Right ventricle myocardium inferior (tissue), 1 donor: ENCODE results near the gene ARHGAP24. TPM values are rescaled to one million over a fixed set of nuclear protein-coding genes. Genes with fewer than 3 reads are reported as not detected.
"Not testable (repeated sequence)": the region's sequence is repeated elsewhere in the genome, so short reads cannot be mapped to it uniquely, and the experiment has no call there.

Experiments
- ATAC-seq: fragments of 200-7000 bp; cut with Tn5 transposase; one replicate; pipeline ENCODE4 v1.9.1; 2020; ENCODE audit warnings: mild to moderate bottlenecking, moderate library complexity
- DNase-seq: peaks from one replicate; pipeline ENCODE4 v3.0.0; 2021; ENCODE audit errors: missing footprints
- intact Hi-C: fragments of 100-400 bp; cut with DNase I; formaldehyde crosslinking; loops from one replicate; pipeline ENCODE4 v1.11.0; 2022
- total RNA-seq: library from RNA; stranded (reverse); fragmentation: NEBNext Ultra II Directional; extraction: Animal tissue kit (Norgen Biotek cat#: 25700); gene quantifications from one replicate; pipeline ENCODE4 v1.2.1, GENCODE V29; 2021
- donor health status: DM: no; HTN: yes; CAD: no; lungs with severe emphysema.

ARHGAP24 gene
- total RNA-seq, 1 donor from 2014 or later: 10.6 TPM

GRCh38 chr4:85607624-85608023 lies 132.7 kb downstream of the ARHGAP24 start:
- intact Hi-C loops: no loop called here
- DNase-seq (no peak), ATAC-seq (no peak)

GRCh38 chr4:85610450-85610849 lies 135.5 kb downstream of the ARHGAP24 start:
- DNase-seq (no peak), ATAC-seq (no peak)

GRCh38 chr4:85611661-85612060 lies 136.7 kb downstream of the ARHGAP24 start:
- ATAC-seq (no peak), DNase-seq (no peak)
- intact Hi-C loops: no loop called here

More at GRCh38 chr4:85610450-85610849, 135.5 kb downstream of the ARHGAP24 start:
- intact Hi-C loops: no loop called here

- ATAC-seq: no peak
- intact Hi-C loops: no loop called here
These were observed 139.0 kb downstream of the ARHGAP24 start for GRCh38 chr4:85613901-85614300.

DNA sequence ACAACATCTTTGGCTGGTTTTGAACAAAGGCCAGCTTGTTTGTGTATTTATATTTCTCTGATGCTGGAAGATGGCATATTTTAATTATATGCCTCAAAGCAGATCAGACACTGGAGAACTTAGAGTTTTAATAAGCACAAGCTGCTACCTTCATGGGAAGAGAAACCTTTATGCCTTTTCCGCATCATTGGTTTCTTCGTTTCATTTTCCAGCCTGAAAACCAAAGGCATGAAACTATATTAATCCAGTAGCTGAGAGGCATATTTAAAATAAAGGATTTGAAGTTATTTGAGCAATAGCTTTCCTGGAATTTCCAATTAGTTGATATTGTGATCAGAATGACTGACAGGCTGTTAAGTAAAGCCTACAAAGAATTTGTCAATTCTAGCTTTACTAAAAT lies 141.0 kb downstream of the ARHGAP24 start:
- intact Hi-C loops: no loop called here
- no peak for DNase-seq
- no peak for ATAC-seq

More at GRCh38 chr4:85613901-85614300, 139.0 kb downstream of the ARHGAP24 start:
- DNase-seq: no peak

- intact Hi-C loops: no loop called here
- no peak for DNase-seq
- no peak for ATAC-seq
These were observed 142.3 kb downstream of the ARHGAP24 start for GRCh38 chr4:85617202-85617601.

GRCh38 chr4:85632981-85633380 lies 158.0 kb downstream of the ARHGAP24 start:
- ATAC-seq (no peak), DNase-seq (no peak)
- intact Hi-C loops: no loop called here

DNA sequence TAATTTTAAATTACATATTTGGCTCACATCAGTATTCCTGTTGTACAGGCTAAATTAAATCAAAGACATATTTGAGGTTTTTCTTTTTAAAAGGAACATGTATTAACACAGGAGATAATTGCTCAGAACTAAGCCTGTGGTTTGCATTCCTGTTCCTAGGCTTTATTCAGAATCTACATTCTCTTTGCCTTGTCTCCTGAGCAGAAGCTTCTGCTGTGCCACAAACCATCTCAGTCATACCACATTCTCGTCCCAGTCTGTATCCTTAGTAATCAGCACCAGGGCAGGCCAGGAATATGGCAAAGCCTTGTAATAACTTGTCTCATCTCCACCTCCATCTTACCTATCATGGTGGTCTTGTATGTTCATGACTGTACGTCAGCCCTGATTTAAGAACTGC lies 162.8 kb downstream of the ARHGAP24 start:
- DNase-seq (no peak), ATAC-seq (no peak)
- intact Hi-C loops: no loop called here

GRCh38 chr4:85639946-85640345 lies 165.0 kb downstream of the ARHGAP24 start:
- intact Hi-C loops: no loop called here
- ATAC-seq: no peak
- no peak for DNase-seq

- ATAC-seq: no peak
- intact Hi-C loops: no loop called here
- no peak for DNase-seq
These were observed 167.6 kb downstream of the ARHGAP24 start for GRCh38 chr4:85642356-85643100.

GRCh38 chr4:85644061-85644460 lies 169.1 kb downstream of the ARHGAP24 start:
- ATAC-seq (no peak), DNase-seq (no peak)
- intact Hi-C loops: no loop called here

DNA sequence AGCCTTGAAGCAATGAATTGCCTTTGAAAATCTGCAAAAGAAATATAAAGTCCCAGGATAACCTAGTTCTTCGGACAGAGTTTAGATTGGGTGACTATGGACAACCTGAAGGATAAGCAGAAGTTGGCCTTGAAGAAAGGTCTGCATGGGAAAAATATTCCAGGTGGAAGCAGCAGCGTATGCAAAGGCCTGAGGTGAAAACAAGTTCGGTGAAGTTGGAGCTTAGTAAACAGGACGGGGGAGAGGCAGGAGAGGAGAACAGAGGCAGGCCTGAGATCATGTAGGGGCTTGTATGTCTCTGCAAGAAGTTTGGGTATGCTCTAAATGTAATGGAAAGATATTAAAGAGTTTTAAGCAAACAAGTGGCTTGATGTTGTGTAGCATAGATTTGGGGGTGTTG lies 176.0 kb downstream of the ARHGAP24 start:
- DNase-seq (no peak), ATAC-seq (no peak)
- intact Hi-C loops: no loop called here

- intact Hi-C loops: no loop called here
- DNase-seq (no peak), ATAC-seq (peak; percentile 41)
These were observed 182.0 kb downstream of the ARHGAP24 start for GRCh38 chr4:85656759-85657505.

GRCh38 chr4:85658766-85659439 lies 184.0 kb downstream of the ARHGAP24 start:
- ATAC-seq: peak; percentile 44
- intact Hi-C loops: no loop called here
- DNase-seq: no peak

- DNase-seq (no peak), ATAC-seq (no peak)
- intact Hi-C loops: no loop called here
These were observed 184.8 kb downstream of the ARHGAP24 start for GRCh38 chr4:85659610-85660218.

GRCh38 chr4:85666625-85667024 lies 191.7 kb downstream of the ARHGAP24 start:
- ATAC-seq, DNase-seq, intact Hi-C loops: not testable (repeated sequence)

DNA sequence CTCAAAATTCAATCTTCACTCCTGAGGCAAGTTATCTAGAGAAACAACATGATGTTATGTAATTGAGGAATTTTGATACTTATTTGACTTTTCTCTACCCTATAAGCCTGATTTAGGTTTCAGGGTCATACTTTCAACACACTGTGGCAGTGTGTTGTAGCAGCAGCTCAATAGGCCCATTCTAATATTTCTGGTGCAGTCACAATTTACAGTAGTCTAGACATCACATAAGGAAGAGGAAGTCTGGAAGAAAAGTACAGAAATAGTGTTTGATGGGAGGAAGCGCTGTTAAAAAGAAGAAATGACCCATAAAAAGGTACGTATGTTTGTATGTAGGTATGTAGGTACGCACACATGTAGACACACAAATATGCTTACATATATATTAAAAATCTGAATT lies 194.3 kb downstream of the ARHGAP24 start:
- ATAC-seq (no peak), DNase-seq (no peak)
- intact Hi-C loops: no loop called here

- intact Hi-C loops: no loop called here
- no peak for DNase-seq
- ATAC-seq: no peak
These were observed 195.1 kb downstream of the ARHGAP24 start for GRCh38 chr4:85669992-85670548.

- ATAC-seq (no peak), DNase-seq (no peak)
- intact Hi-C loops: no loop called here
These were observed 196.2 kb downstream of the ARHGAP24 start for GRCh38 chr4:85671120-85671519.
